HepG2 (cell line): ENCODE data around the gene STX1B. TPM values are rescaled to one million over a fixed set of nuclear protein-coding genes. Genes with fewer than 3 reads are reported as not detected.

Experiments used
- BHLHE40 ChIP-seq: IDR thresholded peaks from 2 replicates; pipeline ENCODE4 v1.6.1; 2011; ENCODE audit warnings: low read length, improper control_type of control experiment
- EP300 ChIP-seq, 3 experiments: sonication (generic) in 1 of 3; formaldehyde crosslinking in 1 of 3; IDR thresholded peaks; 2 replicates each; pipeline versions ENCODE4 v1.5.1 to v1.6.1; 2011 to 2020; ENCODE audit warnings: low read depth in 2 of 3, low read length in 2 of 3, borderline replicate concordance in 1 of 3, improper control_type of control experiment in 1 of 3, mild to moderate bottlenecking in 1 of 3, missing genetic modification reagents in 1 of 3, moderate library complexity in 1 of 3
- HDAC1 ChIP-seq: sonication (generic); formaldehyde crosslinking; IDR thresholded peaks from 2 replicates; pipeline ENCODE4 v1.5.1; 2020; ENCODE audit warnings: mild to moderate bottlenecking, missing genetic modification reagents
- IKZF5 ChIP-seq: IDR thresholded peaks from 2 replicates; pipeline ENCODE4 v1.6.1; 2018; ENCODE audit warnings: missing genetic modification reagents, mild to moderate bottlenecking, missing compliant biosample characterization
- JUN ChIP-seq: sonication (generic); formaldehyde crosslinking; IDR thresholded peaks from 2 replicates; pipeline ENCODE4 v1.4.0; 2020; ENCODE audit warnings: mild to moderate bottlenecking, missing genetic modification reagents
- KLF16 ChIP-seq, 2 experiments: sonication (generic) in 1 of 2; formaldehyde crosslinking in 1 of 2; IDR thresholded peaks; 2 replicates each; pipeline versions ENCODE4 v1.6.1 to v1.8.0; 2016 to 2023; ENCODE audit warnings: missing genetic modification reagents in 2 of 2, missing compliant biosample characterization in 1 of 2
- MEIS2 ChIP-seq: sonication (generic); formaldehyde crosslinking; IDR thresholded peaks from 2 replicates; pipeline ENCODE4 v1.9.0; 2021; ENCODE audit warnings: mild to moderate bottlenecking, missing genetic modification reagents
- NR2F6 ChIP-seq, 2 experiments: IDR thresholded peaks; 2 replicates each; pipeline ENCODE4 v1.6.1; 2016; ENCODE audit warnings: antibody characterized with exemption in 1 of 2, mild to moderate bottlenecking in 1 of 2
- PHF21A ChIP-seq: sonication (generic); formaldehyde crosslinking; IDR thresholded peaks from 2 replicates; pipeline ENCODE4 v1.5.0; 2020; ENCODE audit warnings: mild to moderate bottlenecking, missing genetic modification reagents
- PRDM4 ChIP-seq: sonication (generic); formaldehyde crosslinking; IDR thresholded peaks from 2 replicates; pipeline ENCODE4 v1.9.0; 2021; ENCODE audit warnings: missing genetic modification reagents, borderline replicate concordance
- RARG ChIP-seq: sonication (generic); formaldehyde crosslinking; IDR thresholded peaks from 2 replicates; pipeline ENCODE4 v1.4.0; 2020; ENCODE audit warnings: low read depth, mild to moderate bottlenecking, missing genetic modification reagents
- TAF15 ChIP-seq: fragments of 200-400 bp; formaldehyde crosslinking; IDR thresholded peaks from one replicate; pipeline ENCODE4 v1.6.1; 2018; ENCODE audit warnings: mild to moderate bottlenecking, low read depth, low read length; ENCODE audit not compliant: poor library complexity, severe bottlenecking
- ZBTB39 ChIP-seq: sonication (generic); formaldehyde crosslinking; IDR thresholded peaks from 2 replicates; pipeline ENCODE4 v1.5.0; 2020; ENCODE audit warnings: missing genetic modification reagents
- ZNF34 ChIP-seq: sonication (generic); formaldehyde crosslinking; IDR thresholded peaks from 2 replicates; pipeline ENCODE4 v1.4.0; 2020; ENCODE audit warnings: mild to moderate bottlenecking, missing genetic modification reagents, borderline replicate concordance
- ZNF597 ChIP-seq: sonication (generic); formaldehyde crosslinking; IDR thresholded peaks from 2 replicates; pipeline ENCODE4 v1.5.0; 2020; ENCODE audit warnings: missing genetic modification reagents
- polyA plus RNA-seq, 8 experiments: library from polyadenylated mRNA; depleted of rRNA in 3 of 8; stranded (reverse) in 7 of 8; unstranded in 1 of 8; fragments of >200 nt; fragmentation: Illumina TruSeq in 4 of 8; extraction: Trizol in 4 of 8; gene quantifications; 2 replicates each; pipeline versions ENCODE4 v1.2.1 to v1.2.3, GENCODE V29; 2011 to 2016; ENCODE audit warnings: low read depth in 4 of 8, missing spikeins in 1 of 8, mixed read lengths in 1 of 8; ENCODE audit not compliant: insufficient read depth in 1 of 8
- total RNA-seq, 5 experiments: library from RNA; depleted of rRNA; stranded (reverse); fragments of >200 nt; fragmentation: Illumina TruSeq; extraction: Trizol; gene quantifications; 2 replicates each; pipeline ENCODE4 v1.2.3, GENCODE V29; 2016; ENCODE audit warnings: low read depth in 1 of 5

Gene STX1B
- total and polyA plus RNA-seq, 2 of the 13 experiments (the other 11 are each of a cell fraction or from before 2014, with no cell fraction given): 2.1 to 3.0 TPM

DNA sequence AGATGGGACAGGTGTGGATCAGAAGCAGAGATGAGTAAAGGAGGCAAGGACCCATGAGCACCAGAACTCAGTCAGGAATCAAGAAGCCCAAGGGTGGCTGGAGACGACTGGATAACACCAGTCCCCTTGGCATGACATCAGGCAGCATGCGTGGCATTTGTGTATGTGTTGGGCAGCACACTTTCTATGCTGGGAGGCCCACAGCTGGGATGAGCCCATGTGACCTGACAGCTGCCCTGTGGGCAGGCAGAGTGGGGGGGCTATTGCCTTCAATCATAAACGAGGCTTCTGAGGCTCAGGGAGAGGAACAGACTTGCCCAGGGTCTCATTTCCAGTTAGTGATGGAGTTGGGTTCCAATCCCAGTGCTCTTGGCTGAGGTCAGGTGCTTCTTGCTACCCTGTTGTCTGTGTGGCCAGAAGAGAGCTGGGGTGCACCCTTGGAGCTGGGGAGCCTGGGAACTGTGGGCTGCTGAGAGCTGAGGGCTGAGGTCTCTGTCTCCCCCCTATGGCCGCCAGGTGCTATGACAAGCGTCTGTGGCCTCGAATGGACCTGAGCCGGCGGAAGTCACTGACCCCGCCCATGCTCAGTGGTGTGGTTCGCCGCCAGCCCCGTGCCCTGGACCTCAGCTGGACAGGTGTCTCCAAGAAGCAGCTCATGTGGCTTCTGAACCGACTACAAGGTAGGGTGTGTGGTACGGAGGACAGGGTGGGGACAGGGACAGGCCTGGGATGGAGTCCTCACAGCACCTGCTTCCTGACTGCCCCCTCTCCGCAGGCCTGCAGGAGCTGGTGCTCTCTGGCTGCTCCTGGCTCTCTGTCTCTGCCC, 68.6 kb downstream of the STX1B start (continued):
- TF ChIP-seq IKZF5 (CRISPR knock-in tag) (no peak), PHF21A (CRISPR knock-in tag) (no peak), ZNF34 (CRISPR knock-in tag) (peak; percentile 72; the same call in 1 of the 2 replicates), PRDM4 (CRISPR knock-in tag) (no peak), BHLHE40 (0 out of 2 replicates have a peak, but pooled peaks have one; percentile 5), RARG (CRISPR knock-in tag) (no peak), KLF16 (CRISPR knock-in tag; IDR thresholded peaks at IDR 0.05) (no peak), NR2F6 (IDR thresholded peaks at IDR 0.05) (no peak), NR2F6 (CRISPR knock-in tag; IDR thresholded peaks at IDR 0.05) (no peak), JUN (CRISPR knock-in tag) (peak; percentile 48; the same call in 1 of the 2 replicates), MEIS2 (no peak), HDAC1 (peak; percentile 54; the same call in 1 of the 2 replicates), ZNF597 (no peak), EP300 (IDR thresholded peaks at IDR 0.05; ENCODE audit: low read depth in 2 of 2, low read length in 2 of 2) (no peak), EP300 (CRISPR knock-in tag; IDR thresholded peaks at IDR 0.05; ENCODE audit: borderline replicate concordance) (no peak), TAF15 (no peak), ZBTB39 (0 out of 2 replicates have a peak, but pooled peaks have one; percentile 76)
